ENCODE data around the gene SLC38A11.
"Not testable (repeated sequence)": the region's sequence is repeated elsewhere in the genome, so short reads cannot be mapped to it uniquely, and the experiment has no call there.

DNA sequence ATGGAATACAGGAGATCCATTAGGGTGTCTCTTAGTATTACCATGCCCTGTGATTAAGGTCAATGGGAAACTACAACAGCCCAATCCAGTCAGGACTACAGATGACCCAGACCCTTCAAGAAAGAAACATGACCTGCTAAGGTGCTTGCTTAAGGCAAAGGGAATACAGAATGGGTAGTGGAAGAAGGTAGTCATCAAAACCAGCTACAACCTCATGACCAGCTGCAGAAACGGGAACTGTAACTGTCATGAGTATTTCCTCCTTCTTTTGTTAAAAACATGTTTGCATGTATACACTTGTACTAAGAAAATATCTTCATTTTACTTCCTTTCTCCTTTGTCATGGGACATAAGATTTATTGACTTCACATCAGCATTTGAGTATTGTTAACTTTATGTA is 88.9 kb downstream of the SLC38A11 start:
- TF ChIP-seq, protein P1, sequence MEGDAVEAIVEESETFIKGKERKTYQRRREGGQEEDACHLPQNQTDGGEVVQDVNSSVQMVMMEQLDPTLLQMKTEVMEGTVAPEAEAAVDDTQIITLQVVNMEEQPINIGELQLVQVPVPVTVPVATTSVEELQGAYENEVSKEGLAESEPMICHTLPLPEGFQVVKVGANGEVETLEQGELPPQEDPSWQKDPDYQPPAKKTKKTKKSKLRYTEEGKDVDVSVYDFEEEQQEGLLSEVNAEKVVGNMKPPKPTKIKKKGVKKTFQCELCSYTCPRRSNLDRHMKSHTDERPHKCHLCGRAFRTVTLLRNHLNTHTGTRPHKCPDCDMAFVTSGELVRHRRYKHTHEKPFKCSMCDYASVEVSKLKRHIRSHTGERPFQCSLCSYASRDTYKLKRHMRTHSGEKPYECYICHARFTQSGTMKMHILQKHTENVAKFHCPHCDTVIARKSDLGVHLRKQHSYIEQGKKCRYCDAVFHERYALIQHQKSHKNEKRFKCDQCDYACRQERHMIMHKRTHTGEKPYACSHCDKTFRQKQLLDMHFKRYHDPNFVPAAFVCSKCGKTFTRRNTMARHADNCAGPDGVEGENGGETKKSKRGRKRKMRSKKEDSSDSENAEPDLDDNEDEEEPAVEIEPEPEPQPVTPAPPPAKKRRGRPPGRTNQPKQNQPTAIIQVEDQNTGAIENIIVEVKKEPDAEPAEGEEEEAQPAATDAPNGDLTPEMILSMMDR (conservative IDR thresholded peaks at IDR 0.05 in 1 of 2, IDR thresholded peaks at IDR 0.05 in 1 of 2; ENCODE audit: low read depth in 1 of 2, low read length in 2 of 2), result not testable (repeated sequence)
- TF ChIP-seq EZH2 (IDR thresholded peaks at IDR 0.05; ENCODE audit: low read length, missing control alignments), result not testable (repeated sequence)

Measured in fibroblast of lung (primary cell).